WTC11 (cell line): ENCODE data around the gene DCTD. TPM values are rescaled to one million over a fixed set of nuclear protein-coding genes. Genes with fewer than 3 reads are reported as not detected.
A peak's percentile ranks its signal among the peaks of the same experiment; 100 is the strongest.

ENCODE experiments used
- ATAC-seq: fragments of 200-7000 bp; cut with Tn5 transposase; 2 replicates; pipeline ENCODE4 v1.10.0; 2021; ENCODE audit warnings: mild to moderate bottlenecking, moderate library complexity
- CTCF ChIA-PET: fragments of 300-600 bp; sonication (Branson Sonifier 250); formaldehyde crosslinking; loops from one replicate; lab custom pipeline; 2021; ENCODE audit warnings: antibody characterized with exemption; lab: Charles Lee
- POLR2A ChIA-PET: fragments of 350-600 bp; sonication (Branson Sonifier 250); formaldehyde crosslinking; loops from one replicate; lab custom pipeline; 2021; ENCODE audit warnings: antibody characterized with exemption; lab: Charles Lee
- DNase-seq: peaks from one replicate; pipeline ENCODE4 v3.0.0; 2021; ENCODE audit warnings: low spot score
- H3K27ac Mint-ChIP-seq: 2 replicates; pipeline ENCODE4 v1.8.0; 2021; ENCODE audit warnings: mixed read lengths
- H3K27me3 Mint-ChIP-seq: 2 replicates; pipeline ENCODE4 v1.8.0; 2021; ENCODE audit warnings: low read depth, mild to moderate bottlenecking, moderate library complexity, mixed read lengths
- H3K36me3 Mint-ChIP-seq: 2 replicates; pipeline ENCODE4 v1.8.0; 2021; ENCODE audit warnings: mixed read lengths
- H3K4me1 Mint-ChIP-seq: 2 replicates; pipeline ENCODE4 v1.8.0; 2022; ENCODE audit warnings: mixed read lengths
- H3K4me3 Mint-ChIP-seq: 2 replicates; pipeline ENCODE4 v1.8.0; 2021; ENCODE audit warnings: mild to moderate bottlenecking, moderate library complexity, mixed read lengths
- H3K9me3 Mint-ChIP-seq: 2 replicates; pipeline ENCODE4 v1.8.0; 2021; ENCODE audit warnings: mixed read lengths
- CBFB ChIP-seq: sonication (generic); formaldehyde crosslinking; IDR thresholded peaks from 2 replicates; pipeline ENCODE4 v1.8.1; 2022; ENCODE audit warnings: mild to moderate bottlenecking, low read depth, missing genetic modification reagents
- ETV6 ChIP-seq: sonication (generic); formaldehyde crosslinking; IDR thresholded peaks from 2 replicates; pipeline ENCODE4 v1.8.1; 2022; ENCODE audit warnings: mild to moderate bottlenecking, missing genetic modification reagents
- MXD4 ChIP-seq: fragments of 250-450 bp; sonication (Bioruptor Pico); IDR thresholded peaks from 2 replicates; pipeline ENCODE4 v1.8.0; 2021; ENCODE audit warnings: mild to moderate bottlenecking, moderate library complexity, borderline replicate concordance
- OVOL2 ChIP-seq: fragments of 250-450 bp; sonication (Bioruptor Pico); IDR thresholded peaks from 2 replicates; pipeline ENCODE4 v1.9.0; 2021; ENCODE audit warnings: mild to moderate bottlenecking, borderline replicate concordance
- RELA ChIP-seq: sonication (generic); formaldehyde crosslinking; IDR thresholded peaks from 2 replicates; pipeline ENCODE4 v1.8.1; 2022; ENCODE audit warnings: missing genetic modification reagents, mild to moderate bottlenecking, borderline replicate concordance
- RORB ChIP-seq: fragments of 250-450 bp; sonication (Bioruptor Pico); IDR thresholded peaks from 2 replicates; pipeline ENCODE4 v1.9.0; 2021; ENCODE audit warnings: mild to moderate bottlenecking
- SMAD3 ChIP-seq: sonication (generic); formaldehyde crosslinking; IDR thresholded peaks from 2 replicates; pipeline ENCODE4 v1.8.0; 2022; ENCODE audit warnings: missing genetic modification reagents, mild to moderate bottlenecking, borderline replicate concordance
- total RNA-seq: library from RNA; stranded (reverse); gene quantifications from 3 replicates; pipeline ENCODE4 v1.2.3, GENCODE V29; 2021
- TF ChIP-seq, protein P1 (sequence below): sonication (generic); formaldehyde crosslinking; IDR thresholded peaks from 2 replicates; pipeline ENCODE4 v1.8.1; 2023; ENCODE audit warnings: mild to moderate bottlenecking, missing genetic modification reagents, moderate library complexity
- TF ChIP-seq, protein P2 (sequence below): fragments of 200-600 bp; IDR thresholded peaks from 2 replicates; pipeline ENCODE4 v1.8.0; 2022; ENCODE audit warnings: antibody characterized with exemption
- TF ChIP-seq, protein P3 (sequence below): sonication (generic); formaldehyde crosslinking; IDR thresholded peaks from 2 replicates; pipeline ENCODE4 v1.8.0; 2022; ENCODE audit warnings: missing genetic modification reagents
- TF ChIP-seq, protein P4 (sequence below): sonication (generic); formaldehyde crosslinking; IDR thresholded peaks from 2 replicates; pipeline ENCODE4 v1.8.1; 2023; ENCODE audit warnings: mild to moderate bottlenecking, missing genetic modification reagents, moderate library complexity

DCTD gene
- total RNA-seq, 1 experiment from 2014 or later, result 56.8 TPM

DNA sequence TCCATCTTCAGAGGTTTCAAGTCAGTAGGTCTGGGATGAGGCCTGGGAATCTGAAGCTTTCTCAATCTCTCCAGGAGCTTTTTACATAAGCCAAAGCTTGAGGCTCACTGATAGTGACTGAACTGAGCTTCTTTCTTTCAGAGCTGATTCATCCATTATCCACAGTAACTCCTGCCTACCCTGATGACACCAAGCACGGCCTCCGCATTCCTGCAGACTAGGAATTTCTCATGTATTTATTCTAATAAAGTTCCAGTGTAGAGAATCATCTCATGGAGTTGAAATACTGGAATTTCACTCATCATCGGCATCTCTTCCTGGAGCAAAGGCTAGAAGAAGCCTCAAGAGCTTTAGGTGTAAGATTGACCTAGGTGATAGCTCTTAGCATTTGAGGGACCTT, 12.1 kb upstream of the DCTD start:
- H3K36me3 Mint-ChIP-seq, result no peaks in the 10 kb centered on the region
- ChIA-PET POLR2A (no interaction called here), CTCF (interaction anchor here (0.8 to 6.8 kb wide), 3 partner anchors 9 to 444 kb away, joined by 3 to 47 read pairs (median 3); no protein-coding TSS in a partner anchor)
- no peak for DNase-seq
- no peak for ATAC-seq
- no peaks in the 10 kb centered on the region for H3K4me1 Mint-ChIP-seq
- no peak for TF ChIP-seq CBFB (CRISPR knock-in tag)
- TF ChIP-seq, protein P1, sequence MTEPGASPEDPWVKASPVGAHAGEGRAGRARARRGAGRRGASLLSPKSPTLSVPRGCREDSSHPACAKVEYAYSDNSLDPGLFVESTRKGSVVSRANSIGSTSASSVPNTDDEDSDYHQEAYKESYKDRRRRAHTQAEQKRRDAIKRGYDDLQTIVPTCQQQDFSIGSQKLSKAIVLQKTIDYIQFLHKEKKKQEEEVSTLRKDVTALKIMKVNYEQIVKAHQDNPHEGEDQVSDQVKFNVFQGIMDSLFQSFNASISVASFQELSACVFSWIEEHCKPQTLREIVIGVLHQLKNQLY (CRISPR knock-in tag), result no peak
- no peaks in the 10 kb centered on the region for H3K27me3 Mint-ChIP-seq
- H3K27ac Mint-ChIP-seq, result no peak overlapping the region
- no peak overlapping the region for H3K4me3 Mint-ChIP-seq
- no peaks in the 10 kb centered on the region for H3K9me3 Mint-ChIP-seq

DNA sequence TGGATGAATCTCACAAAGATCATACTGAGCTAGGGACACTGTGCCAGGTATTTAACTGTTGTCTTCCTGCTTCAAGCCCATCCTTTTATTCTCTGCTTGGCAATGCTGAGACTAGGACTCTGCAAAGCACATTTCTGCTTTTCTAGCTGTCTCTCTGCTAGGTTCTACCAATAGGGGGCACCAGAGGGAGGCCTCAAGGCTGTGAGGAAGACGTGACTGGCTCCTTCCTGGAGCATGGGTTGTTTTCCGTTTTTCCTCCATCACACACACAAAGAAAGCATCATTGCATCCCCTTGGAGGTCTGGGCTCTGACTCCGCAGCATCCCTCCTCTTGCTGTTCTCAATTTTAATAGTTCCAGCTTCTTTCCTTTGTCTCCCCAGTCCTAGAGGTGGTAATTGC, 10.9 kb upstream of the DCTD start:
- Mint-ChIP-seq H3K4me1 (no peaks in the 10 kb centered on the region), H3K36me3 (no peaks in the 10 kb centered on the region), H3K27me3 (no peaks in the 10 kb centered on the region), H3K9me3 (no peaks in the 10 kb centered on the region), H3K4me3 (no peak overlapping the region), H3K27ac (no peak overlapping the region)
- ATAC-seq (peak; percentile 53), DNase-seq (peak; percentile 48)
- ChIA-PET POLR2A (no interaction called here), CTCF (interaction anchor here (0.5 to 6.8 kb wide), 6 partner anchors 10 to 1337 kb away, joined by 3 to 47 read pairs (median 4); no protein-coding TSS in a partner anchor)
- no peak for TF ChIP-seq MXD4 (CRISPR knock-in tag)
- TF ChIP-seq, protein P2, sequence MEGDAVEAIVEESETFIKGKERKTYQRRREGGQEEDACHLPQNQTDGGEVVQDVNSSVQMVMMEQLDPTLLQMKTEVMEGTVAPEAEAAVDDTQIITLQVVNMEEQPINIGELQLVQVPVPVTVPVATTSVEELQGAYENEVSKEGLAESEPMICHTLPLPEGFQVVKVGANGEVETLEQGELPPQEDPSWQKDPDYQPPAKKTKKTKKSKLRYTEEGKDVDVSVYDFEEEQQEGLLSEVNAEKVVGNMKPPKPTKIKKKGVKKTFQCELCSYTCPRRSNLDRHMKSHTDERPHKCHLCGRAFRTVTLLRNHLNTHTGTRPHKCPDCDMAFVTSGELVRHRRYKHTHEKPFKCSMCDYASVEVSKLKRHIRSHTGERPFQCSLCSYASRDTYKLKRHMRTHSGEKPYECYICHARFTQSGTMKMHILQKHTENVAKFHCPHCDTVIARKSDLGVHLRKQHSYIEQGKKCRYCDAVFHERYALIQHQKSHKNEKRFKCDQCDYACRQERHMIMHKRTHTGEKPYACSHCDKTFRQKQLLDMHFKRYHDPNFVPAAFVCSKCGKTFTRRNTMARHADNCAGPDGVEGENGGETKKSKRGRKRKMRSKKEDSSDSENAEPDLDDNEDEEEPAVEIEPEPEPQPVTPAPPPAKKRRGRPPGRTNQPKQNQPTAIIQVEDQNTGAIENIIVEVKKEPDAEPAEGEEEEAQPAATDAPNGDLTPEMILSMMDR, result peak; percentile 56
- TF ChIP-seq, protein P3, sequence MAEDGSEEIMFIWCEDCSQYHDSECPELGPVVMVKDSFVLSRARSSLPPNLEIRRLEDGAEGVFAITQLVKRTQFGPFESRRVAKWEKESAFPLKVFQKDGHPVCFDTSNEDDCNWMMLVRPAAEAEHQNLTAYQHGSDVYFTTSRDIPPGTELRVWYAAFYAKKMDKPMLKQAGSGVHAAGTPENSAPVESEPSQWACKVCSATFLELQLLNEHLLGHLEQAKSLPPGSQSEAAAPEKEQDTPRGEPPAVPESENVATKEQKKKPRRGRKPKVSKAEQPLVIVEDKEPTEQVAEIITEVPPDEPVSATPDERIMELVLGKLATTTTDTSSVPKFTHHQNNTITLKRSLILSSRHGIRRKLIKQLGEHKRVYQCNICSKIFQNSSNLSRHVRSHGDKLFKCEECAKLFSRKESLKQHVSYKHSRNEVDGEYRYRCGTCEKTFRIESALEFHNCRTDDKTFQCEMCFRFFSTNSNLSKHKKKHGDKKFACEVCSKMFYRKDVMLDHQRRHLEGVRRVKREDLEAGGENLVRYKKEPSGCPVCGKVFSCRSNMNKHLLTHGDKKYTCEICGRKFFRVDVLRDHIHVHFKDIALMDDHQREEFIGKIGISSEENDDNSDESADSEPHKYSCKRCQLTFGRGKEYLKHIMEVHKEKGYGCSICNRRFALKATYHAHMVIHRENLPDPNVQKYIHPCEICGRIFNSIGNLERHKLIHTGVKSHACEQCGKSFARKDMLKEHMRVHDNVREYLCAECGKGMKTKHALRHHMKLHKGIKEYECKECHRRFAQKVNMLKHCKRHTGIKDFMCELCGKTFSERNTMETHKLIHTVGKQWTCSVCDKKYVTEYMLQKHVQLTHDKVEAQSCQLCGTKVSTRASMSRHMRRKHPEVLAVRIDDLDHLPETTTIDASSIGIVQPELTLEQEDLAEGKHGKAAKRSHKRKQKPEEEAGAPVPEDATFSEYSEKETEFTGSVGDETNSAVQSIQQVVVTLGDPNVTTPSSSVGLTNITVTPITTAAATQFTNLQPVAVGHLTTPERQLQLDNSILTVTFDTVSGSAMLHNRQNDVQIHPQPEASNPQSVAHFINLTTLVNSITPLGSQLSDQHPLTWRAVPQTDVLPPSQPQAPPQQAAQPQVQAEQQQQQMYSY, result peak; percentile 53; the same call in 1 of the 2 replicates
- TF ChIP-seq, protein P4, sequence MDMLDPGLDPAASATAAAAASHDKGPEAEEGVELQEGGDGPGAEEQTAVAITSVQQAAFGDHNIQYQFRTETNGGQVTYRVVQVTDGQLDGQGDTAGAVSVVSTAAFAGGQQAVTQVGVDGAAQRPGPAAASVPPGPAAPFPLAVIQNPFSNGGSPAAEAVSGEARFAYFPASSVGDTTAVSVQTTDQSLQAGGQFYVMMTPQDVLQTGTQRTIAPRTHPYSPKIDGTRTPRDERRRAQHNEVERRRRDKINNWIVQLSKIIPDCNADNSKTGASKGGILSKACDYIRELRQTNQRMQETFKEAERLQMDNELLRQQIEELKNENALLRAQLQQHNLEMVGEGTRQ (CRISPR knock-in tag), result no peak

DNA sequence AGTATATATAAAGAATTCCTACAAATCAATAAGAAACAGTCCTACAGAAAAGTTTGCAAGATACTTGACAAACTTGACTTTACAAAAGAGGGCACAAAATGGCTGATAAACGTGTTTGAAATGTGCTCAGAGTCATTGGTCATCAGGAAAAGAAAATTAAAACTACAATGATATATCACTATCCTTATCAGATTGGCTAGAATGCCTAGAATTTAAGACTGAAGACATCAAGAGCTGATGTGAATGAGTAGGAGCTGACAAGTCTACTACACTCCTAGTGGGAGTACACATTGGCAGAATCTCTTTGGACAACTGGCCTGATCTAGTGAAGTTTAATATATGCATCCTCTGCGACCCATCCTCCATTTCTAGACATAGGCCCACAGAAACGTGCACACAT, 10.3 kb upstream of the DCTD start:
- ATAC-seq, result no peak
- ChIA-PET POLR2A (no interaction called here), CTCF (interaction anchor here (0.5 to 6.8 kb wide), 5 partner anchors 11 to 1336 kb away, joined by 3 to 47 read pairs (median 5); no protein-coding TSS in a partner anchor)
- no peaks in the 10 kb centered on the region for H3K9me3 Mint-ChIP-seq
- no peak overlapping the region for H3K4me3 Mint-ChIP-seq
- H3K27me3 Mint-ChIP-seq, result no peaks in the 10 kb centered on the region
- TF ChIP-seq MXD4 (CRISPR knock-in tag), result no peak
- TF ChIP-seq OVOL2 (CRISPR knock-in tag), result no peak
- TF ChIP-seq, protein P1 (CRISPR knock-in tag), result no peak
- no peak for TF ChIP-seq RELA (CRISPR knock-in tag)
- TF ChIP-seq ETV6, result no peak
- no peak for TF ChIP-seq RORB (CRISPR knock-in tag)
- TF ChIP-seq SMAD3 (CRISPR knock-in tag), result no peak
- DNase-seq, result no peak
- no peak overlapping the region for H3K27ac Mint-ChIP-seq
- H3K36me3 Mint-ChIP-seq, result no peaks in the 10 kb centered on the region
- H3K4me1 Mint-ChIP-seq, result no peaks in the 10 kb centered on the region
